H1 (cell line): ENCODE results near the gene S1PR3. TPM values are rescaled to one million over a fixed set of nuclear protein-coding genes. Genes with fewer than 3 reads are reported as not detected.

ENCODE experiments used
- CTCF ChIA-PET: fragments of 300-600 bp; sonication (Branson Sonifier 250); formaldehyde crosslinking; loops from one replicate; lab custom pipeline; 2021; ENCODE audit not compliant: partially characterized antibody; lab: Charles Lee
- POLR2A ChIA-PET: fragments of 300-600 bp; sonication (Branson Sonifier 250); formaldehyde crosslinking; loops from one replicate; lab custom pipeline; 2021; ENCODE audit warnings: inconsistent platforms; ENCODE audit not compliant: partially characterized antibody; lab: Charles Lee
- DNase-seq, 2 experiments: peaks; one replicate each; pipeline versions ENCODE4 v3.0.0 to v3.0.0-alpha.2; 2010 to 2022; ENCODE audit warnings: low spot score in 2 of 2, low read depth in 1 of 2, mixed read lengths in 1 of 2
- FAIRE-seq: peaks from 2 replicates; lab custom pipeline; 2011; peaks lifted over from hg19 to GRCh38; lab: Jason Lieb, UNC
- H2AFZ ChIP-seq: 2 replicates; pipeline ENCODE4 v1.8.1; 2012; ENCODE audit warnings: low read length, inconsistent platforms
- H2AK5ac ChIP-seq: 2 replicates; pipeline ENCODE4 v1.6.1; 2013; ENCODE audit warnings: low read depth, low read length
- H2BK120ac ChIP-seq: replicated peaks from 2 replicates; pipeline ENCODE3; 2013; ENCODE audit warnings: low read depth, low read length, inconsistent platforms
- H2BK12ac ChIP-seq: 2 replicates; pipeline ENCODE4 v1.6.1; 2013; ENCODE audit warnings: low read depth, low read length
- H2BK15ac ChIP-seq: 2 replicates; pipeline ENCODE4 v1.6.1; 2013; ENCODE audit warnings: low read length
- H2BK20ac ChIP-seq: 2 replicates; pipeline ENCODE4 v1.6.1; 2013; ENCODE audit warnings: low read length
- H2BK5ac ChIP-seq: 2 replicates; pipeline ENCODE4 v1.6.1; 2013; ENCODE audit warnings: low read depth, low read length
- H3K14ac ChIP-seq: 2 replicates; pipeline ENCODE4 v1.6.1; 2013; ENCODE audit warnings: inconsistent platforms; ENCODE audit not compliant: insufficient read length
- H3K18ac ChIP-seq: 2 replicates; pipeline ENCODE4 v1.6.1; 2013; ENCODE audit warnings: low read length; ENCODE audit errors: extremely low read depth
- H3K23ac ChIP-seq: 2 replicates; pipeline ENCODE4 v1.6.1; 2013; ENCODE audit warnings: inconsistent platforms; ENCODE audit not compliant: insufficient read length
- H3K23me2 ChIP-seq: 2 replicates; pipeline ENCODE4 v1.6.1; 2013; ENCODE audit warnings: low read depth, low read length
- H3K27ac ChIP-seq: 2 replicates; pipeline ENCODE4 v1.6.1; 2011; ENCODE audit warnings: low read depth, low read length, inconsistent platforms
- H3K27me3 ChIP-seq, 4 experiments: replicated peaks in 1 of 4; 1 replicate in 1 of 4; 2 replicates in 3 of 4; pipeline versions ENCODE4 v1.6.1 to v1.8.1; 2011 to 2013; ENCODE audit warnings: low read length in 3 of 4, mild to moderate bottlenecking in 3 of 4, inconsistent platforms in 2 of 4, mixed read lengths in 2 of 4, moderate library complexity in 1 of 4; ENCODE audit not compliant: control insufficient read depth in 3 of 4, insufficient read depth in 3 of 4; ENCODE audit errors: extremely low read depth in 1 of 4
- H3K36me3 ChIP-seq, 4 experiments: 2 replicates each; pipeline versions ENCODE4 v1.6.1 to v1.8.1; 2011 to 2013; ENCODE audit warnings: mild to moderate bottlenecking in 4 of 4, low read length in 3 of 4, moderate library complexity in 2 of 4, control low read depth in 1 of 4, inconsistent platforms in 1 of 4; ENCODE audit not compliant: insufficient read depth in 4 of 4, control insufficient read depth in 2 of 4
- H3K4ac ChIP-seq: replicated peaks from 2 replicates; pipeline ENCODE3; 2013; ENCODE audit warnings: low read length, low read depth, mixed read lengths, inconsistent platforms; ENCODE audit not compliant: insufficient read length
- H3K4me1 ChIP-seq, 4 experiments: replicated peaks in 1 of 4; 1 replicate in 1 of 4; 2 replicates in 3 of 4; pipeline versions ENCODE4 v1.6.1 to v1.8.1; 2011 to 2013; ENCODE audit warnings: low read length in 3 of 4, inconsistent platforms in 2 of 4, mixed read lengths in 1 of 4; ENCODE audit not compliant: insufficient read depth in 4 of 4, control insufficient read depth in 3 of 4
- H3K4me2 ChIP-seq, 2 experiments: 2 replicates each; pipeline versions ENCODE4 v1.6.1 to v1.8.1; 2011 to 2013; ENCODE audit warnings: low read depth in 2 of 2, low read length in 2 of 2, control low read depth in 1 of 2, inconsistent platforms in 1 of 2, mild to moderate bottlenecking in 1 of 2; ENCODE audit not compliant: insufficient read depth in 1 of 2
- H3K4me3 ChIP-seq, 4 experiments: fragments of 200-600, 300-600 bp in 1 of 4; sonication (generic), shearing (Covaris generic), sonication (Bioruptor Twin) in 1 of 4; 2 replicates each; pipeline versions ENCODE4 v1.5.1 to v1.8.1; 2011 to 2016; ENCODE audit warnings: low read length in 4 of 4, low read depth in 3 of 4, control low read depth in 2 of 4, inconsistent platforms in 2 of 4, mild to moderate bottlenecking in 2 of 4, mixed read lengths in 1 of 4, moderate library complexity in 1 of 4; ENCODE audit not compliant: insufficient read depth in 2 of 4; ENCODE audit errors: extremely low read depth in 1 of 4
- H3K56ac ChIP-seq: replicated peaks from 2 replicates; pipeline ENCODE3; 2013; ENCODE audit warnings: low read depth, mild to moderate bottlenecking, mixed read lengths, low read length, inconsistent platforms; ENCODE audit not compliant: insufficient read length
- H3K79me1 ChIP-seq: 2 replicates; pipeline ENCODE4 v1.6.1; 2013; ENCODE audit warnings: low read depth, low read length, control low read depth
- H3K79me2 ChIP-seq, 2 experiments: 2 replicates each; pipeline versions ENCODE4 v1.6.1 to v1.8.1; 2012 to 2013; ENCODE audit warnings: low read length in 2 of 2, mild to moderate bottlenecking in 2 of 2, inconsistent platforms in 1 of 2; ENCODE audit not compliant: insufficient read depth in 2 of 2, control insufficient read depth in 1 of 2
- H3K9ac ChIP-seq, 4 experiments: replicated peaks in 1 of 4; 1 replicate in 1 of 4; 2 replicates in 3 of 4; pipeline versions ENCODE4 v1.6.1 to v1.8.1; 2011 to 2013; ENCODE audit warnings: low read depth in 3 of 4, low read length in 3 of 4, control low read depth in 2 of 4, mild to moderate bottlenecking in 2 of 4, moderate library complexity in 2 of 4, inconsistent platforms in 1 of 4; ENCODE audit errors: extremely low read depth in 1 of 4
- H3K9me3 ChIP-seq, 2 experiments: 2 replicates each; pipeline versions ENCODE4 v1.6.1 to v1.8.1; 2012 to 2013; ENCODE audit warnings: mild to moderate bottlenecking in 2 of 2, moderate library complexity in 2 of 2, control low read depth in 1 of 2, inconsistent platforms in 1 of 2, low read depth in 1 of 2, low read length in 1 of 2, mixed read lengths in 1 of 2; ENCODE audit not compliant: insufficient read depth in 2 of 2
- H4K20me1 ChIP-seq, 2 experiments: replicated peaks in 1 of 2; 2 replicates each; pipeline versions ENCODE3 to v1.8.1; 2011 to 2013; ENCODE audit warnings: inconsistent platforms in 2 of 2, low read length in 2 of 2, mild to moderate bottlenecking in 1 of 2; ENCODE audit not compliant: insufficient read depth in 2 of 2, control insufficient read depth in 1 of 2
- H4K5ac ChIP-seq: 2 replicates; pipeline ENCODE4 v1.6.1; 2013; ENCODE audit warnings: low read length, low read depth, mixed read lengths, inconsistent platforms; ENCODE audit not compliant: insufficient read length
- H4K8ac ChIP-seq: 2 replicates; pipeline ENCODE4 v1.8.0; 2013; ENCODE audit warnings: mild to moderate bottlenecking, moderate library complexity, low read length, inconsistent platforms; ENCODE audit not compliant: insufficient read depth; ENCODE audit errors: extremely low read depth
- H4K91ac ChIP-seq: replicated peaks from 2 replicates; pipeline ENCODE3; 2013; ENCODE audit warnings: low read length, mixed read lengths, inconsistent platforms; ENCODE audit not compliant: insufficient read length
- CHD1 ChIP-seq: IDR thresholded peaks from 2 replicates; pipeline ENCODE4 v1.6.1; 2012; ENCODE audit warnings: low read depth, low read length, improper control_type of control experiment
- EZH2 ChIP-seq: fragments of 200-600 bp; sonication (generic); IDR thresholded peaks from 2 replicates; pipeline ENCODE4 v1.7.1; 2012; ENCODE audit warnings: low read depth, mild to moderate bottlenecking, moderate library complexity, low read length, inconsistent platforms; ENCODE audit not compliant: severe bottlenecking
- GABPA ChIP-seq: IDR thresholded peaks from 2 replicates; pipeline ENCODE4 v1.6.1; 2011; ENCODE audit warnings: mild to moderate bottlenecking, low read length, moderate library complexity, borderline replicate concordance; ENCODE audit not compliant: insufficient read depth
- RNF2 ChIP-seq: fragments of 200-900, 300-1000 bp; sonication (generic); IDR thresholded peaks from 2 replicates; pipeline ENCODE4 v1.7.1; 2016; ENCODE audit warnings: borderline replicate concordance, low read depth, mild to moderate bottlenecking, antibody characterized with exemption, low read length; ENCODE audit not compliant: poor library complexity, severe bottlenecking; ENCODE audit errors: missing control alignments
- TCF12 ChIP-seq: IDR thresholded peaks from 2 replicates; pipeline ENCODE4 v1.6.1; 2011; ENCODE audit warnings: low read depth, mild to moderate bottlenecking, low read length
- WGBS, 2 experiments: shearing (Covaris generic) in 1 of 2; methylation state at CpG; one replicate each; pipeline versions ENCODE4 v1.1.6 to v1.1.7; 2013 to 2015; ENCODE audit warnings: low lambda C conversion rate in 2 of 2, mixed read lengths in 2 of 2, inconsistent platforms in 1 of 2, low coverage in 1 of 2, missing lambda C conversion rate in 1 of 2; ENCODE audit not compliant: insufficient replicate concordance in 2 of 2, insufficient coverage in 1 of 2, insufficient read length in 1 of 2; ENCODE audit errors: extremely low coverage in 1 of 2, missing lambda C conversion rate in 1 of 2; 5-methylcytosine and 5-hydroxymethylcytosine counted together
- polyA plus RNA-seq, 7 experiments: library from polyadenylated mRNA; depleted of rRNA in 3 of 7; stranded (reverse) in 5 of 7; unstranded in 2 of 7; fragments of >200 nt in 5 of 7; fragments of 200-250 nt in 2 of 7; gene quantifications; 1 replicate in 5 of 7; 2 replicates in 1 of 7; 4 replicates in 1 of 7; pipeline versions ENCODE4 v1.2.1 to v1.2.3, GENCODE V29; 2011 to 2013; ENCODE audit warnings: missing spikeins in 2 of 7, mixed read lengths in 2 of 7
- total RNA-seq: library from RNA; stranded (reverse); fragmentation: NEBNext Ultra II Directional; extraction: Animal tissue kit (Norgen Biotek cat#: 25700); gene quantifications from 2 replicates; pipeline ENCODE4 v1.2.1, GENCODE V29; 2021

Gene S1PR3
- total and polyA plus RNA-seq, 2 of the 8 experiments (the other 6 are each of a cell fraction or from before 2014, with no cell fraction given) = 3.7 to 6.4 TPM

DNA sequence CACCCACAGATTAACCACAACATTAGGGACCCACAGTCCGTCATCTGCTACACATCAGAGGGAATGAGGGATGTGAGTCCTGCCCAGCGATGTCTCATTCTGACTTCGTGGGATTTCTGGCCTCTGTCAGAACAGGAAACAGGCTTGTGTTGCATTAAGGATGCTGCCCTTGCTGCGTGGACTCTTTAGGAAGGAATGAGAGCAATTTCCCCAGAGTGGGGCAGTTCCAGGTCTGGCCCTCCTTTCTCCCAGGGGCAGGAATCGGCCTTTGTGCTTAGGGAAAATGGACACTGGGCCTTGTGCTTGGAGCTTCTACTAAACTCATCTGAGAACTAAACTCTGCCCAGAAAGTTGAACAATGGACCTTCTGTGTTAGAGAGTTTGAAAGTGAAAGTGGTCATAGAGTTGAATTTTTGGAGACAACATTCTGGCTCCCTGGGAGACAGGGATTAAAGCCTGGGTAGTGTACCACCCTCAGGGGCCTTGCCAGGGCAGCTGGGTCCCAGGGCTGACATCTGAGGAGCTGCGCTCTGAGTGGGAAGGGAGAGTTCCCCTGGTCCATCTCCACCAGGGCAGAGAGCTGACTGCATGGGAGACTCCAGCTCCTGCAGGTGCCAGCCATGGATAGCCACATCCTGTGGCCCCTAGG, 37.8 kb upstream of the S1PR3 start:
- Histone ChIP-seq H4K20me1 (no peaks in the 10 kb centered on the region), H3K4me2 (no peak overlapping the region), H3K9me3 (peaks cover 0 to 4% of the 10 kb centered on the region in 2 experiments; a peak in 1 of 4 replicates), H3K4me1 (peaks cover 0 to 4% (median 0%) of the 10 kb centered on the region in 4 experiments; a peak in 2 of 7 replicates), H2AK5ac (no peak overlapping the region), H4K91ac (no peak overlapping the region), H4K8ac (no peak overlapping the region), H3K4ac (no peak overlapping the region), H2BK120ac (no peak overlapping the region), H3K36me3 (no peaks in the 10 kb centered on the region), H3K14ac (no peak overlapping the region), H2BK15ac (peak overlapping the region; percentile 61; the same call in 1 of the 2 replicates), H2BK20ac (0 out of 2 replicates have a peak overlapping the region, but pooled peaks have one; percentile 37), H3K27ac (no peak overlapping the region), H3K56ac (no peak overlapping the region), H2AFZ (no peak overlapping the region), H2BK12ac (no peak overlapping the region), H4K5ac (no peak overlapping the region), H3K79me1 (no peaks in the 10 kb centered on the region), H3K23me2 (no peaks in the 10 kb centered on the region), H3K18ac (no peak overlapping the region), H3K27me3 (no peaks in the 10 kb centered on the region; a peak in 1 of 7 replicates), H3K23ac (no peak overlapping the region), H3K4me3 (no peak overlapping the region), H3K9ac (no peak overlapping the region), H2BK5ac (no peak overlapping the region), H3K79me2 (no peaks in the 10 kb centered on the region)
- DNase-seq = no peak
- CTCF ChIA-PET = no interaction called here
- FAIRE-seq = no peak
- POLR2A ChIA-PET = no interaction called here
- no peak for TF ChIP-seq GABPA
- no peak for TF ChIP-seq TCF12
- no peak for TF ChIP-seq CHD1
- TF ChIP-seq EZH2 = no peak
- no peak for TF ChIP-seq RNF2
- 79% methylated on average over 6 of the region's 6 CpGs; no CpG with 5 or more reads in 1 of the 2 experiments for WGBS, 2 experiments
